Fibroblast of mammary gland (primary cell): ENCODE results near the gene MMP15.
"Not testable (repeated sequence)": the region's sequence is repeated elsewhere in the genome, so short reads cannot be mapped to it uniquely, and the experiment has no call there.

Experiments
- DNase-seq: peaks from one replicate; pipeline ENCODE4 v3.0.0-alpha.2; 2010; ENCODE audit warnings: low read depth
- H3K4me3 ChIP-seq: 2 replicates; pipeline ENCODE4 v1.5.1; 2011; ENCODE audit warnings: low read depth, mild to moderate bottlenecking, low read length, moderate library complexity; ENCODE audit not compliant: control insufficient read depth
- TF ChIP-seq, protein P1 (sequence below): conservative IDR thresholded peaks from 2 replicates; pipeline ENCODE4 v1.5.1; 2011; ENCODE audit warnings: low read depth, low read length, inconsistent platforms; ENCODE audit not compliant: control insufficient read depth, insufficient read depth

The MMP15 gene

DNA sequence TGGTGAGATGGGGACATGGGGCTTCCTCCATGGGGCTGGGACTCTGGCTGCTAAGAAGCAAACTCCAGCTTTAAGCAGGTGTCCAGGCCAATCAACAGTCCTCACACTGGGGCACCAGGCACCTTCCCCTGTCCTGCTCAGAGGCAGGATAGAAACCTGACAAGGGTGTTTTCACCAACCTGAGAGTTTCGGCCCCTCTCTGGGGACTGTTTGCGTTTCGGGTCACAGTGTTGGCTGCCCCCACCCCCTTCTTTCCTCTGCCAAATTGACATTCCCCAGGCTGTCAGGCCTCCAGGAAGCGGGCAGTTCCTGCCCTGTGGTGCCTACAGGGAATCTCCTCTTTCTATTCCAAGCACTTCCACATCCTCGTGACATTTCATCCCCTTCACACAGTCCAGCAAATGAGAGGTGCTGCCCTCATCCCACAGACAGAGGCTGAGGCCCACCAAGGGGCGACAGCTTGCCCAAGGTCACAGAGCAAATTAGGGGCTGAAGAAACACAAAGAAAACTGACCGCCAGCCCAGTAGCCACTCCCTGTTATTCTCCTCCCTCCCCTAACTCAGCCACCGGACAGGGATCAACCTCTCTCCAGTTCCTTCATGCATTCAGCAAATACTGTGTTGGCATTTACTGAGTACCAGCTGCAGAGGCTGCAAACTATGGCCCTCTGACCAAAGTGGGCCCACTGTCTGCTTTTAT is 38.0 kb downstream of the MMP15 start:
- no peak overlapping the region for H3K4me3 ChIP-seq
- TF ChIP-seq, protein P1, sequence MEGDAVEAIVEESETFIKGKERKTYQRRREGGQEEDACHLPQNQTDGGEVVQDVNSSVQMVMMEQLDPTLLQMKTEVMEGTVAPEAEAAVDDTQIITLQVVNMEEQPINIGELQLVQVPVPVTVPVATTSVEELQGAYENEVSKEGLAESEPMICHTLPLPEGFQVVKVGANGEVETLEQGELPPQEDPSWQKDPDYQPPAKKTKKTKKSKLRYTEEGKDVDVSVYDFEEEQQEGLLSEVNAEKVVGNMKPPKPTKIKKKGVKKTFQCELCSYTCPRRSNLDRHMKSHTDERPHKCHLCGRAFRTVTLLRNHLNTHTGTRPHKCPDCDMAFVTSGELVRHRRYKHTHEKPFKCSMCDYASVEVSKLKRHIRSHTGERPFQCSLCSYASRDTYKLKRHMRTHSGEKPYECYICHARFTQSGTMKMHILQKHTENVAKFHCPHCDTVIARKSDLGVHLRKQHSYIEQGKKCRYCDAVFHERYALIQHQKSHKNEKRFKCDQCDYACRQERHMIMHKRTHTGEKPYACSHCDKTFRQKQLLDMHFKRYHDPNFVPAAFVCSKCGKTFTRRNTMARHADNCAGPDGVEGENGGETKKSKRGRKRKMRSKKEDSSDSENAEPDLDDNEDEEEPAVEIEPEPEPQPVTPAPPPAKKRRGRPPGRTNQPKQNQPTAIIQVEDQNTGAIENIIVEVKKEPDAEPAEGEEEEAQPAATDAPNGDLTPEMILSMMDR = no peak
- DNase-seq = no peak

GRCh38 chr16:58070585-58070984 is 45.0 kb downstream of the MMP15 start:
- H3K4me3 ChIP-seq = no peak overlapping the region
- DNase-seq = no peak
- TF ChIP-seq, protein P1 = no peak

DNA sequence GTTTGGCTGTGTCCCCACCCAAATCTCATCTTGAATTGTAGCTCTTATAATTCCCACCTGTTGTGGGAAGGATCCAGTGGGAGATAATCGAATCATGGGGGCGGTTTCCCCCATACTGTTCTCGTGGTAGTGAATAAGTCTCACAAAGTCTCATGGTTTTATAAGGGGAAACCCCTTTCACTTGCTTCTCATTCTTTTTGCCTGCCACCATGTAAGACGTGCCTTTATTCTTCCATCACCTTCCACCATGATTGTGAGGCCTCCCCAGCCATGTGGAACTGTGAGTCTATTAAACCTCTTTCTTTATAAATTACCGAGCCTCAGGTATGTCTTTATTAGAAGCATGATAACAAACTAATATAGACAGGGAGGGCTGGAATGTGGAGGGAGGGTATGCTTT is 46.6 kb downstream of the MMP15 start:
- not testable (repeated sequence) for DNase-seq, H3K4me3 ChIP-seq

DNA sequence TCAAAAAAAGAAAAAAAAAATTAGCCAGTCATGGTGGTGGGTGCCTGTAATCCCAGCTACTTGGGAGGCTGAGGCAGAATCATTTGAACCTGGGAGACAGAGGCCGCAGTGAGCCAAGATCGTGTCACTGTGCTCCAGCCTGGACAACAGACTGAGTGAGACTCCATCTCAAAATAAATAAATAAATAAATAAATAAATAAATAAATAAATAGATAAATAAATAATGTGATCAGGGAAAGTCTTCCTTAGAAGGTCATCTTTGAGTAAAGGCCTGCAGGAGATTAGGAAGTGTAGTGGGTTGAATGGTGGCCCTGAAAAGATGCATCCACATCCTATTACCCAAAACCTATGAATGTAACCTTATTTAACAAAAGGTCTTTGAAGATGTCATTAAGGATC is 47.5 kb downstream of the MMP15 start:
- DNase-seq, H3K4me3 ChIP-seq: not testable (repeated sequence)

- TF ChIP-seq, protein P1 = no peak
- no peak overlapping the region for H3K4me3 ChIP-seq
- no peak for DNase-seq
Measured at GRCh38 chr16:58074657-58075056, 49.1 kb downstream of the MMP15 start.

DNA sequence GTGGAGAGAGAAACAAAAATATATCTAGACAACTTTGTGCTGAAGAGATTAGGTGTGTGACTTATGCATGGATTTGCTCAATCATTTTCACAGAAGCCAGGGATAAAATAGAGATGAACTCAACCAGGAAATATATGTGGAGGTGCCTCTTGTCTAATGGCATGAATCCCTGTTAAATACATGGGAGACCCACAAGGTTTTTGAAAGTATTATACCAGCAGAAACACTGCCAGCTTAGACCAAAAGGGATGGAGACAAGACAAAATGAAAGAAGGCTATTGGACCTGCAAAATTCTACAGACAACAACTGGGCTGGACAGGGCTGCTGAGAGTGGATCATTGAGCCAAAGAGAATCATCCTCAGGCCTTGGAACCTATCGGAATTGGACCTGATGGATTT is 51.0 kb downstream of the MMP15 start:
- TF ChIP-seq, protein P1 = no peak
- no peak for DNase-seq
- no peak overlapping the region for H3K4me3 ChIP-seq

- H3K4me3 ChIP-seq = no peak overlapping the region
- no peak for DNase-seq
- TF ChIP-seq, protein P1 = no peak
Measured at GRCh38 chr16:58077796-58078195, 52.2 kb downstream of the MMP15 start.

DNA sequence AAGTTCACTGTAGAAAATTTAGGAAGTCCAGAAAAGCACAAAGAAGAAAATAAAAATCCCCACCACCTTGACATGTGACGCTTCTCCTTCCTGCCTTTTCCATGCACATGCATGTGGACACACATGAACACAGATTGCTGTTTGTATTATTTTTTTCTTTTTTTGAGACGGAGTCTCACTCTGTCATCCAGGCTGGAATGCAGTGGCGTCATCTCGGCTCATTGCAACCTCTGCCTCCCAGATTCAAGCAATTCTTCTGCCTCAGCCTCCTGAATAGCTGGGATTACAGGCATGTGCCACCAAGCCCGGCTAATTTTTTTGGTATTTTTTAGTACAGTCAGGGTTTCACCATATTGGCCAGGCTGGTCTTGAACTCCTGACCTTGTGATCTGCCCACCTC is 55.1 kb downstream of the MMP15 start:
- DNase-seq, H3K4me3 ChIP-seq: not testable (repeated sequence)
